Activated CD8-positive, alpha-beta T cell treated with anti-CD3 and anti-CD28 coated beads, Interleukin-2, amount 10 ng/mL, durations not matched to agents 7 days and 5 days (primary cell): ENCODE measurements around the gene RUNX3. TPM values are rescaled to one million over a fixed set of nuclear protein-coding genes. Genes with fewer than 3 reads are reported as not detected.

Source experiments
- ATAC-seq: fragments of 150-1000 bp; cut with Tn5 transposase; one replicate; pipeline ENCODE4 v1.10.0; 2021; ENCODE audit warnings: moderate library complexity
- CTCF ChIA-PET: fragments of 350-600 bp; sonication (Branson Sonifier 250); formaldehyde crosslinking; loops from one replicate; lab custom pipeline; 2021; ENCODE audit warnings: antibody characterized with exemption; lab: Charles Lee
- POLR2A ChIA-PET: fragments of 350-600 bp; sonication (Branson Sonifier 250); formaldehyde crosslinking; loops from one replicate; lab custom pipeline; 2021; ENCODE audit warnings: antibody characterized with exemption; lab: Charles Lee
- DNase-seq: peaks from one replicate; pipeline ENCODE4 v3.0.0-alpha.2; 2020
- H3K27ac Mint-ChIP-seq: one replicate; pipeline ENCODE4 v1.8.0; 2021; ENCODE audit warnings: mild to moderate bottlenecking, mixed read lengths
- H3K27me3 Mint-ChIP-seq: one replicate; pipeline ENCODE4 v1.8.0; 2021; ENCODE audit warnings: low read depth, mixed read lengths
- H3K36me3 Mint-ChIP-seq: one replicate; pipeline ENCODE4 v1.8.0; 2021; ENCODE audit warnings: low read depth, mixed read lengths
- H3K4me1 Mint-ChIP-seq: one replicate; pipeline ENCODE4 v1.8.0; 2021; ENCODE audit warnings: low read depth, mixed read lengths
- H3K4me3 Mint-ChIP-seq: one replicate; pipeline ENCODE4 v1.8.0; 2021; ENCODE audit warnings: mild to moderate bottlenecking, mixed read lengths
- H3K9me3 Mint-ChIP-seq: one replicate; pipeline ENCODE4 v1.8.0; 2022; ENCODE audit warnings: mixed read lengths; ENCODE audit not compliant: insufficient read depth
- microRNA-seq: library from miRNA; unstranded; fragments of <30 nt; microRNA quantifications from one replicate; pipeline ENCODE4 v1.2.0, GENCODE V29; 2022
- total RNA-seq, 2 experiments: library from RNA; stranded (reverse); gene quantifications; one replicate each; pipeline ENCODE4 v1.2.3, GENCODE V29; 2021

The RUNX3 gene
- total RNA-seq, 2 experiments from 2014 or later = 144 to 147 TPM

- no peak for ATAC-seq
- Mint-ChIP-seq H3K4me3 (no peak overlapping the region), H3K27ac (no peak overlapping the region), H3K4me1 (no peaks in the 10 kb centered on the region), H3K36me3 (no peaks in the 10 kb centered on the region), H3K9me3 (no peaks in the 10 kb centered on the region), H3K27me3 (peaks cover 47% of the 10 kb centered on the region)
- POLR2A ChIA-PET = no interaction called here
- CTCF ChIA-PET = interaction anchor here (0.9 to 1.8 kb wide), 2 partner anchors 77 to 245 kb away, joined by 4 read pairs; no protein-coding TSS in a partner anchor
- peak; percentile 14 for DNase-seq
These were observed 74.6 kb downstream of the RUNX3 start for GRCh38 chr1:24855474-24855873.

- H3K4me3 Mint-ChIP-seq = no peak overlapping the region
- no peak for ATAC-seq
- no peaks in the 10 kb centered on the region for H3K9me3 Mint-ChIP-seq
- DNase-seq = no peak
- H3K36me3 Mint-ChIP-seq = no peaks in the 10 kb centered on the region
- ChIA-PET POLR2A (no interaction called here), CTCF (no interaction called here)
- peaks cover 11% of the 10 kb centered on the region for H3K4me1 Mint-ChIP-seq
- peaks cover 54% of the 10 kb centered on the region for H3K27me3 Mint-ChIP-seq
- H3K27ac Mint-ChIP-seq = no peak overlapping the region
These were observed 76.4 kb downstream of the RUNX3 start for GRCh38 chr1:24853649-24854048.

- Mint-ChIP-seq H3K36me3 (no peaks in the 10 kb centered on the region), H3K9me3 (no peaks in the 10 kb centered on the region), H3K27me3 (peaks cover 53% of the 10 kb centered on the region), H3K4me3 (no peak overlapping the region), H3K4me1 (peaks cover 24% of the 10 kb centered on the region), H3K27ac (no peak overlapping the region)
- peak; percentile 14 for DNase-seq
- POLR2A ChIA-PET = no interaction called here
- CTCF ChIA-PET = interaction anchor here (0.6 to 4.4 kb wide), 10 partner anchors 80 to 382 kb away, joined by 3 to 79 read pairs (median 3); partner anchors contain the start of genes RUNX3 and SYF2
- no peak for ATAC-seq
These were observed 79.7 kb downstream of the RUNX3 start for GRCh38 chr1:24850328-24850920.

GRCh38 chr1:24849672-24850295 is 80.3 kb downstream of the RUNX3 start:
- ATAC-seq (no peak), DNase-seq (peak; percentile 39)
- H3K36me3 Mint-ChIP-seq = no peaks in the 10 kb centered on the region
- peaks cover 24% of the 10 kb centered on the region for H3K4me1 Mint-ChIP-seq
- POLR2A ChIA-PET = no interaction called here
- no peak overlapping the region for H3K4me3 Mint-ChIP-seq
- H3K27ac Mint-ChIP-seq = no peak overlapping the region
- CTCF ChIA-PET = interaction anchor here (0.9 to 4.4 kb wide), 14 partner anchors 15 to 382 kb away, joined by 3 to 79 read pairs (median 3); partner anchors contain the start of genes RUNX3 and SYF2
- peaks cover 50% of the 10 kb centered on the region for H3K27me3 Mint-ChIP-seq
- H3K9me3 Mint-ChIP-seq = no peaks in the 10 kb centered on the region

Small RNAs within 50 kb of the gene (microRNA-seq; reads per million reads assigned to microRNA genes)
- gene MIR6731 = 9.2 reads per million, percentile 20 among the genes with 10 or more reads in this experiment

Other genes with a start within 250 kb of the RUNX3 start
- gene CLIC4, start 184.8 kb downstream of the RUNX3 start, total RNA-seq = 1 to 10 TPM; 7.1 to 7.7 TPM